Vagina (tissue), 2 donors: ENCODE results near the gene GPR85. TPM values are rescaled to one million over a fixed set of nuclear protein-coding genes. Genes with fewer than 3 reads are reported as not detected.
"Not testable (repeated sequence)": the region's sequence is repeated elsewhere in the genome, so short reads cannot be mapped to it uniquely, and the experiment has no call there.

Source experiments
- DNase-seq, 2 donors: peaks; one replicate each; pipeline ENCODE4 v3.0.0-alpha.2; 2017; ENCODE audit errors: extremely low spot score in 2 of 2
- H3K27ac ChIP-seq: fragments of 200-600 bp; sonication (generic); one replicate; pipeline ENCODE4 v1.5.1; 2019
- H3K27me3 ChIP-seq: fragments of 200-600 bp; sonication (generic); one replicate; pipeline ENCODE4 v1.5.1; 2019
- H3K36me3 ChIP-seq, 2 donors: fragments of 200-600 bp; sonication (generic); one replicate each; pipeline ENCODE4 v1.5.1; 2017 to 2019
- H3K4me1 ChIP-seq: fragments of 200-600 bp; sonication (generic); one replicate; pipeline ENCODE4 v1.5.1; 2019
- H3K4me3 ChIP-seq, 2 donors: fragments of 200-600 bp; sonication (generic); 1 replicate in 1 of 2; 2 replicates in 1 of 2; pipeline ENCODE4 v1.5.1; 2016 to 2019
- H3K9me3 ChIP-seq: fragments of 200-600 bp; sonication (generic); one replicate; pipeline ENCODE4 v1.5.1; 2019
- POLR2A ChIP-seq, 2 donors: fragments of 450-650 bp; IDR thresholded peaks; one replicate each; pipeline ENCODE4 v1.6.1; 2017; ENCODE audit warnings: antibody characterized with exemption in 2 of 2, mild to moderate bottlenecking in 2 of 2, moderate library complexity in 2 of 2
- POLR2AphosphoS5 ChIP-seq, 2 donors: sonication (generic); formaldehyde crosslinking; IDR thresholded peaks; one replicate each; pipeline ENCODE4 v1.9.0; 2017; ENCODE audit warnings: antibody characterized with exemption in 2 of 2, mild to moderate bottlenecking in 2 of 2, low read depth in 1 of 2; ENCODE audit not compliant: insufficient read depth in 1 of 2
- intact Hi-C: fragments of 100-400 bp; cut with DNase I; formaldehyde crosslinking; loops from one replicate; pipeline ENCODE4 v1.15.1; 2023
- total RNA-seq: library from RNA; depleted of rRNA; stranded (reverse); fragments of >200 nt; gene quantifications from one replicate; pipeline ENCODE4 v1.2.3, GENCODE V29; 2016
- TF ChIP-seq, protein P1 (sequence below), 3 experiments: fragments of 450-650 bp in 2 of 3; fragments of 200-600 bp in 1 of 3; sonication (generic) in 1 of 3; IDR thresholded peaks; one replicate each; pipeline ENCODE4 v1.5.1; 2017 to 2019; ENCODE audit warnings: antibody characterized with exemption in 3 of 3, mild to moderate bottlenecking in 2 of 3, moderate library complexity in 2 of 3

The GPR85 gene
- total RNA-seq, 1 donor from 2014 or later: not detected

DNA sequence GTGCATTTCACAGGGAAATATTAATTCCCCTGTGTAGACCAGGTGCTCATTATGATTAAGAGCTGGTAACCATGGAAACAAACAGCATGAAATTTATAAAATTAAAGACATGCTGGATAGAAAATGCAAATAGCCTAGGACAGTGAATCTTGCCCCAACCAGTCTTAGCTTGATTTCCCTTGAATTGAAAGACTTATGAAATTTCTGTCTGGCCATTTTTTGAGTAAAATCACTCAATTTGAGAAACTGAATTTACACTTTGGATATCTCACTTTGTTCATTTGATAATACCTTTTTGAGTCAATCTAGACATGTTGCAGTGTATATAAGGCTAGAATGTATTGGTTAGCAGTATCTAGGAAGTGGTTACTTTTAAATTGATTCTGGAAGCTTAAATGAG, 36.1 kb upstream of the GPR85 start:
- H3K27me3 ChIP-seq: no peaks in the 10 kb centered on the region
- DNase-seq: no peak
- TF ChIP-seq POLR2AphosphoS5 (IDR thresholded peaks at IDR 0.05; ENCODE audit: insufficient read depth in 1 of 2, low read depth in 1 of 2) (no peak), POLR2A (IDR thresholded peaks at IDR 0.05) (no peak)
- TF ChIP-seq, protein P1, sequence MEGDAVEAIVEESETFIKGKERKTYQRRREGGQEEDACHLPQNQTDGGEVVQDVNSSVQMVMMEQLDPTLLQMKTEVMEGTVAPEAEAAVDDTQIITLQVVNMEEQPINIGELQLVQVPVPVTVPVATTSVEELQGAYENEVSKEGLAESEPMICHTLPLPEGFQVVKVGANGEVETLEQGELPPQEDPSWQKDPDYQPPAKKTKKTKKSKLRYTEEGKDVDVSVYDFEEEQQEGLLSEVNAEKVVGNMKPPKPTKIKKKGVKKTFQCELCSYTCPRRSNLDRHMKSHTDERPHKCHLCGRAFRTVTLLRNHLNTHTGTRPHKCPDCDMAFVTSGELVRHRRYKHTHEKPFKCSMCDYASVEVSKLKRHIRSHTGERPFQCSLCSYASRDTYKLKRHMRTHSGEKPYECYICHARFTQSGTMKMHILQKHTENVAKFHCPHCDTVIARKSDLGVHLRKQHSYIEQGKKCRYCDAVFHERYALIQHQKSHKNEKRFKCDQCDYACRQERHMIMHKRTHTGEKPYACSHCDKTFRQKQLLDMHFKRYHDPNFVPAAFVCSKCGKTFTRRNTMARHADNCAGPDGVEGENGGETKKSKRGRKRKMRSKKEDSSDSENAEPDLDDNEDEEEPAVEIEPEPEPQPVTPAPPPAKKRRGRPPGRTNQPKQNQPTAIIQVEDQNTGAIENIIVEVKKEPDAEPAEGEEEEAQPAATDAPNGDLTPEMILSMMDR (IDR thresholded peaks at IDR 0.05): no peak
- no peak overlapping the region for H3K4me3 ChIP-seq
- no peaks in the 10 kb centered on the region for H3K36me3 ChIP-seq
- no peak overlapping the region for H3K27ac ChIP-seq
- H3K4me1 ChIP-seq: peaks cover 9% of the 10 kb centered on the region
- H3K9me3 ChIP-seq: no peaks in the 10 kb centered on the region
- intact Hi-C loops: no loop called here

DNA sequence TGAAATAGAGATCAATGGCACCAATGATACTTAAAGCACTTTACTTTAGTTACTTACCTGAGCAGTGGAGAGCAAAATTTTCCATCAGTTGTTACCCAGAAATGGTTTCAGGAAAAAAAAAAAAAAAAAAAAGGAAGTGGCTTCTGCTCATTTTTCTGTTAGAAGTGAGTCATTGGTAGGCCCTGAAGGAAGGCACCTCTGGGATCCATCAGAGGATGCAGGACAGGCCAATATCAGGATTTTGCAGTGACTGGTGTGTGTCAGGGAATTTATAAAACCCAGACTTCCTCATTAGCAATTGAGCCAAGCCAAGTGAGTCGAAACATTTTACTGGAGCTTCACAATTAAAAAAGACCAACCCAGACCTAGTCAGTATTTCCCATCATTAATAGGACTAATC, 34.0 kb upstream of the GPR85 start:
- Histone ChIP-seq H3K36me3 (no peaks in the 10 kb centered on the region), H3K4me3 (no peak overlapping the region), H3K4me1 (peaks cover 13% of the 10 kb centered on the region), H3K27ac (no peak overlapping the region), H3K27me3 (no peaks in the 10 kb centered on the region), H3K9me3 (no peaks in the 10 kb centered on the region)
- DNase-seq: no peak
- TF ChIP-seq, protein P1 (IDR thresholded peaks at IDR 0.05): no peak
- TF ChIP-seq POLR2A (IDR thresholded peaks at IDR 0.05) (no peak), POLR2AphosphoS5 (IDR thresholded peaks at IDR 0.05; ENCODE audit: insufficient read depth in 1 of 2, low read depth in 1 of 2) (no peak)
- intact Hi-C loops: no loop called here

DNA sequence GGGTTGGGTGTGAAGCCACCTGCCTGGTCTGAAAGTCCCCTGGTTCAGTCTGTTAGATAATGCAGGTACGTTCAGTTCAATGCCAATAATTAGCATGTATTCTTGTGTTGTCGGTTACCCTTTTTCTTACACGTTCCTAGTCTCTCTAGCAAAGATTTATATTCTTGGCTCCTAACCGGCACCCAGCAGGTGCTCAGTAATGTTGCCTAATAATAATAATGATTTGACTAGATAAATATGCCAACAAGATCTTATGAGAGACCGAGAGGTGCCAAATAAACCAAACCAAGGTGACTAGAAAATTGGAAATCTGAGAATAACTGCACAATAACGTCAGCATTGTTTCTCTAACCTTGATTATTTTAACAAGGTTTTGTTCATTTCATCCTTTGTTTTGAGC, 32.8 kb upstream of the GPR85 start:
- Histone ChIP-seq H3K4me3 (no peak overlapping the region), H3K4me1 (peaks cover 13% of the 10 kb centered on the region), H3K27me3 (no peaks in the 10 kb centered on the region), H3K9me3 (no peaks in the 10 kb centered on the region), H3K36me3 (no peaks in the 10 kb centered on the region), H3K27ac (no peak overlapping the region)
- TF ChIP-seq POLR2A (IDR thresholded peaks at IDR 0.05) (no peak), POLR2AphosphoS5 (IDR thresholded peaks at IDR 0.05; ENCODE audit: insufficient read depth in 1 of 2, low read depth in 1 of 2) (no peak)
- TF ChIP-seq, protein P1 (IDR thresholded peaks at IDR 0.05): no peak
- no peak for DNase-seq
- intact Hi-C loops: loop anchor here (10.0 kb wide), 1 partner anchor 185 kb away; a partner anchor contains a TSS

DNA sequence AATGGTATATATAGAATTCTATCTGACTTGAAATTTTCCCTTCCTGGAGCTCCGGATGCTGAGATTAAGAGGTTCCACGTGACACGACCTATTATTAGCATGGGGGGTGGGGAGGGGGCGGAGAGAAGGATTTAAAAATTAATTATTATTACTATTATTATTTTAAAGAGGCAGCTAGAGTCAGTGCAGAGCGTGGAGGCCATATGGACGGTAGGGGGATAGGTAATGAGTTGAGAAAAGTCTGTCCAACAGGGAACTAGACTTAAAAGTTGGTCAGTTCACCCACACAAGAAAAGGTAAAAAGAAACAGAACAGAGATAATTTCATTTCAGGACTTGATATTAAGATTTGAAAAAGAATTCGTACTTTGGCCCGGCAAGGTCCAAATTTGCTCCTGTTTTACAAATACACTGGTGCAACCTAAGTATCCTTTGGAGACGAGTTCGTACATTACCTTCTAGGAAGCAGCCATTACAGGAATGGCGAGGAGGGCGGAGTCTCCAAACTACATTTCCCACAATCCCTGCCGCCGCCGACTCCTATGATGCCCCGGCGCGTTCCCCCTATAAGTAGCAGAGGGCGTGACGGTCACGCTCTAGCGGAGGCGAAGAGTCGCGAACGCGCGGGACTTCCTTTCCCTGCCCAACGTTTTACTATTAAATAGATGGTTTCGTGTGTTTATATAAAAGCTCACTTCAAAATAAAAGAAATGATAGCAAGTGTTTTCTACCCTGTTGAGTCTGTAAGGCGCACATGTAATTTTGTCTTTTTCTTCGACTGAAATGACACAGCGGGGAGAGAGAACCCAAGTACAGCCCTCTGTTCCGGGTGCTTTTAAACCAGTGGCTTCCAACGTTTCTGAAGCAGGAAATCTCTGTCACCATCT, 31.7 kb upstream of the GPR85 start, which contains the start of gene SMIM30:
Gene SMIM30, minus strand, starts transcription at position 481 of the 886 bp plus-strand sequence. CDS start 976 bp downstream, outside the sequence.
- intact Hi-C loops: loop anchor here (10.0 kb wide), 1 partner anchor 184 kb away; a partner anchor contains a TSS
- Histone ChIP-seq H3K9me3 (no peaks in the 10 kb centered on the region), H3K27me3 (no peaks in the 10 kb centered on the region), H3K4me1 (peaks cover 13% of the 10 kb centered on the region), H3K4me3 (peak within 1 kb of the TSS; percentile 49 to 58), H3K36me3 (no peaks in the 10 kb centered on the region), H3K27ac (peak within 1 kb of the TSS; percentile 63)
- TF ChIP-seq, protein P1 (IDR thresholded peaks at IDR 0.05): no peak
- TF ChIP-seq POLR2A (IDR thresholded peaks at IDR 0.05) (peak in 1 of 2 donors; percentile 87), POLR2AphosphoS5 (IDR thresholded peaks at IDR 0.05; ENCODE audit: insufficient read depth in 1 of 2, low read depth in 1 of 2) (peak; percentile 94 to 97)
- DNase-seq: peak in 1 of 2 donors; percentile 94

DNA sequence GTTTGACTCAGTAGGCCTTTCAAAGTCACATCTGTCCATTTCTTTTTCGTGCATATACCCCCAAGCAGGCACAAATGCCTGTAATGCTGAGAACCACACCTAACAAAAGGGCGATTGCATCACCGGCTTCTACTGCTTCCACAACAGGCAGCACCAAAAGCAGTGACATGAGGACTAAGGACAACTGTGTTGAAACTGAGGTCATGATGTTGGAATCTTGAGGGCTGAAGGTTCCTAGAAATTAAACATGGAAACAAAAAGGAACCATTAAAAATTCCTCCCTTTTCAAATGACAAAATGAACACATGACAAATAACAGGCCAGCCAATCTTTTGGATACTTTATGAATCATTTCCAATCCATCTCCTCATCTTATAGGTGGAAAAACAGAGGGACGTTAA, 30.7 kb upstream of the GPR85 start:
- not testable (repeated sequence) for H3K9me3 ChIP-seq, H3K27ac ChIP-seq, DNase-seq, H3K27me3 ChIP-seq, H3K36me3 ChIP-seq
- intact Hi-C loops: loop anchor here (10.0 kb wide), 1 partner anchor 183 kb away; a partner anchor contains a TSS
- Histone ChIP-seq H3K4me3 (peak overlapping the region in 1 of 2 donors; percentile 58), H3K4me1 (peaks cover 13% of the 10 kb centered on the region)
